Inflammatory macrophage treated with lipopolysaccharide for 1 hour (primary cell): ENCODE results near the gene CBLN1.

Experiments
- DNase-seq, 2 donors: peaks; one replicate each; pipeline ENCODE4 v3.0.0-alpha.2; 2020 to 2022

CBLN1 gene

GRCh38 chr16:49281480-49281842, at the start of gene CBLN1:
CBLN1 (minus strand) TSS chr16:49281838; CDS start chr16:49281465, 373 bp downstream.
- DNase-seq, result no peak

GRCh38 chr16:49330562-49331201, 49.0 kb upstream of the CBLN1 start:
- no peak for DNase-seq

DNA sequence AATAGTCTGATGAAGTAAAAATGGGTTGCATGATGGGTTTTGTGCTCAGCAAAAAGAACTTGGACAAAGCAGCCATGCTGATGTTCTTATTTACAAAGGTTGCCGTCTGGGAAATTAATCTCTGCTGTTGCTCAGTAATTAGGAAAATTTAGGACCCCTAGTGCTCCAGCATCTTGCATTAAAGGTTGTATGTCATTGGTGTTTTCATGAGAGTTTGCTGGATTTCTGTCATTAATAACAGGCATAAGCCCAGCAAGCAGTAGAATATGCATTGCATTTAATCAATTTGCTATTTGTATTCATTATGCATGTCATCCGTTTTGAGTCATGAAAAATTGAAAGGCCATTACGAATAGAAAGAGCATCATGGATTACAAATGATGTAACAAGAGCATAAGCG, 46.7 kb upstream of the CBLN1 start:
- no peak for DNase-seq

GRCh38 chr16:49327466-49327865, 45.8 kb upstream of the CBLN1 start:
- no peak for DNase-seq

DNA sequence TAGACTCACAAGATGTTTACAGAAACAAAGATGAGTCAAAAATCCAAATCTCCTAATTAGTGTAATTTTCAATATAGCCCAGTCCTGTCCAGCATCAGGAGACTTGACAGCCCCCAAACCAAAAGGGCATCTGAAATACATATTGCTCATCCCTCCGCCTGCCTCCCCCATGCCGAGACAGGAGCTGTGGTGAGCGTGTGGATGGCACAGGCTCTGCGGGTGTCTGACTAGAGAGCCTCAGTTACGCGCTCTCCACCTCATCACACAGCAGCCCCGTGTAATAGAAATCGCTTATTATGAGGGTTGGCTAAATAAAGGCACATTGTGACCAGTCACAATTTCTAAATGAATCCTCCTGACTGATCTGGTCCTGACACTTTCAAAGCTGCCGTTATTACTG, 43.1 kb upstream of the CBLN1 start:
- no peak for DNase-seq

DNA sequence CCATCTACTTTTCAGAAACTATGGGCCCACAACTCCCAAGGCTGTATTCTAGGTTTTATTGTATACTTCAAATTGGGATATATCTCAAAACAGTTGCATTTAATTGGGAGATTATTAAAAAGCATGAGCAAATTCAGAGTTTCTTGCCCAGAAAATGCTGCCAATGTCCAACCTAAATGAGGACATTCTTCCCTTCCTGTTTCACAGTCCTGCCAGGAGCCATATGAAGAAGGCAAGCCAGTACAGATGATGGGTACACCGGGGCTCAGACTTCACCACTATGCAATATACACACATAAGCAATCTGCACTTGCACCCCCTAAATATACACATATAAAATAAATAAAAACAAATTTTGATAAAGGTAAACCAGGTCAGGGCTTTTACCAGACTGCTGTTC, 34.0 kb upstream of the CBLN1 start:
- DNase-seq, result no peak

DNA sequence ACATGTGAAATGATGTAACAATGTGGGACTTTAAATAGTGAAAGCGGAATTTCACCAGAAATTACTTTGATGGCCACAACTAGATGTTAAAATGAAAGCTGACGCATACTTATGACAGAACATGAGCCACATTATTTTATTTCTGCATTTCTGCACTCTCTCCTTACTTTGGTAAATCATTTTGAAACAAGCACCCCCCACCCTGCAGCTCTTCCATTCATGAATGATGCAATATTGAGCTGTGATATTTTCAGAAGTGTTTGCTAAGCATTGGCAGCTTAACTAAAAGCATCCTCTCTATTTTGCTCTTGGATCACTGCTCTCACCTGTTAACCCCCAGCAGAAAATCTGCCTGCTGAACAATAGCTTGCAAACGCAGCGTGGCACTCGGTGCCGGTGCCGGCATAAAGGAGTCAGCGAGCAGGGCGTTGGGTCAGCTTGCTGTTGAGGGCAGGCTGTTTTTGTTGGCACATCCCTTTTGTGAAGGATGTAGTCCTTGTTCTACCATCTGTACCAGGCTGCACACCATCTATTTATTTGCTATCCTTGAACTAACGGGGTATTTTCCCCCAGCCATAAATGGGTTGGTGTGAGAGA, 30.8 kb upstream of the CBLN1 start:
- DNase-seq, result no peak

GRCh38 chr16:49311823-49312222, 30.2 kb upstream of the CBLN1 start:
- DNase-seq, result no peak

DNA sequence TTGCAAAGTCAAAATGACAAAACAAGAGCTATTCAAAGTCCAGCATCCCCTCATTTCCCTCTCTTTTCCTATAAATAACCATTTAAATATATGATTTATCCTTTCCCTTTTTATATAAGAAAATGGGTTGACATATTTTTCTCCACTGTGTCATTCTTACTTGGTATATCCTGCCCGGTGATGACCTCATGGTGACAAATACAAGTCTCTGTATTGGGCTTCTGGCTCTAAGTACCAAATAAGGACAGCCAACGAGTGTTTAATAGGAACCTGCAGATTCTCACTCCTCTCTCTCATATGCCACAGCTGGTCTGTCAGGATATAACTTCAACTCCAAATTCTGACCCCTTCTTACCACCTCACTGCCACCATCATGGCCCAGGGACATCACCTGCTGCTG, 25.5 kb upstream of the CBLN1 start:
- DNase-seq, result no peak

DNA sequence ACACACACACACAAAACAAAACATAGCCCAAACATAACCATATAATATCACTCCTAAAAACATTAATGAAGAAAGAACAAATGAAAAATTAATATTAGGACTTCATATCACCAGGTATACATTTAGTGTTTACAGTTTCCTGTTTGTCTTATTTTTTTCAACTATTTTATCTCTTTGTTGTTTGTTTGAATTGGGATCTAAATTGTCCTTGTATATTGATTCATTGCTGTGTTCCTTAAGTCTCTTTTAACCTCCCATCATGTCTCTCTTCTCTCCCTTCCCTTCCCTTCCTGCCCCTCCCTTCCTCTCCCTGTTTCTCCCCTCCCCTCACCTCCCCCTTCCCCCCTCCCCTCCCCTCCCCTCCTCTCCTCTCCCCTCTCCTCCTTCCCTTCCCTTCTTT, 23.8 kb upstream of the CBLN1 start:
- no peak for DNase-seq

DNA sequence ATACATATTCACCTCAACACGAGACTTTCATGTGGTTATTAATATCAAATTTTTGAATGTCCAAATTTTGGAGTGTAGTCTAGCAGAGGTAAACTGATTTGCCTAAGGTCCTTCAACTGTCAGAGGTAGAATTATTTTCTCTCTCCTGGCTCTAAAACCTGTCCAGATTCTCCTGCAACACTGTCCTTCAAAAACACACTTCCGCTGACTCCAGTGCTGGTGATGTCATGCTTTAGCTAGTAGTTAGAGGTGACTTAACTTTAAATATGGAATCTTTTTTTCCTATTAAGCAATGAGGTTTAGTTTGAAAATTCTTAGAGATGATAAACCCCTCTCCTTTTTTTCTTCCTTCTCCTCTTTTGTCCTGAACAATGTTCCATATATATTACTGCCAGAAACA, 10.8 kb upstream of the CBLN1 start:
- no peak for DNase-seq

DNA sequence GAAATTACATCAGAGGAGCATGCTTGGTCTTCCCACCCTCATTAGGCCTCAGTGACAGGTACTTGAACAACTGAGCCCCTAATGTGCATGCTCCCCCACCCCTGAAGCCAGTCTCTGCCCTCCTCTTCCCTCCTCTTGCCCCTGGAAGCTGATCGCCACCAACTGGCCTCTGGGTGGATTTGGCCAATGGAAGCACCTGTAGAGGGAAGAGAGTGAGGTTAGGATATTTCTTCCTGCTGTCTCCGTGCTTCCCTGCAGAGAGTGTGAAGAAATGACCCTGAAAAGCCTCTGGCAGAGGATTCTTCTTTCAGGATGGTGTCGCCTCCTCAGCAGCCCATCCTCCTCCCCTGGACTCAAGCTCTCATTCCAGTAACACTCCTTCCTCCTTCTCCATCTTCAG, 5.9 kb upstream of the CBLN1 start:
- no peak for DNase-seq

DNA sequence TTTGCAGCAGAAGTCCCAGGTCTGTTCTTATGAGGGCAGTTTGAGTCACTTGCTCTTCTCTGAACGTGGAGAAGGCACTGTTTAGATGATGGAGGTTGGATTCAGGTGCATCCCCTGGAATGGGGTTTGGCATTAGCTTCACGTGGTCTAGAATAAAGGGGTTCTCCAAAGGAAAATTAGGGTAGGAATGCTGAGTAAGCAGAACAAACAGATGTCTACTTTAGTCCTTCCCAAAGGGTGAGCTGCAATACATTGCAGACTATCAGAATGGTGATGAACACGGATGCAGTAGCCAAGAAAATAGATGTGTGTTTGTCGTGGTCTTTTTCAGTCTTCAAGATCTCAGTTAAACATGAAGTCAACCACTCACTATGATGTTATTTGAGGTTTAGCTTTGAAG, 3.3 kb upstream of the CBLN1 start:
- DNase-seq, result no peak

GRCh38 chr16:49283376-49284049, 1.9 kb upstream of the CBLN1 start:
- no peak for DNase-seq

DNA sequence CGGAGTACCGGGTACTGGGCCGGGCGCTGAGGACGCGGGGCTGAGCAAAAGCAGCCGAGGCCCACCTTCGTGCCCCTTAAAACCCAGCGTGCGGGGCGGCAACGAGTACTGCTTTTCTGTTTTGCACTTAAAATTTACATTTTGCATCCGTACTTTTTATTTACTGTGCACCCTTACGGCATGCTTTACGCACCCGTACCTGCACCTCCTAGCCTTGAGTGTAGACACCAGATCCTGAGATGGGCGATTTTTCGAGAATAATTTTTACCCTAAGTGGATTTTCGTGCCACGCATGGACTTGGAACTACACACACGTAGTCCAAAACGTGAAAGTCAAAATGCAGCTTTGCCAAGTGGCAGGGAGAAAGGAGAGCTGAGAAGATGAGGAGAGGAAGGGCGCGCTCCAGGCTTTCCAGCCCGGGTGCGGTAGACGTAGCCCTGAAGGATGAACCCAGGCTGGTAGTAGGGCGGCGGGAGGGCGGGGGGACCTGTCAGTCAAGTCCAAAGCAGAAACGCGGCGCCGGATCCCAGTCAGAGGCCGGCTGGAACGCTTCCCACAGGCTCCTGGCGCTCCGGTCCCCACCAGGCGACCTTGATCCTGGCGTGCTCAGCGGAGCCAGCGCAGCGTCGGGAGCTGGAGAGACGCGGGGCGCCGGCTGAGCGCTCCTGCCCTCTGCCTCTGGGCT, 1.2 kb upstream of the CBLN1 start:
- no peak for DNase-seq

GRCh38 chr16:49281843-49282642, 405 bp upstream of the CBLN1 start:
- DNase-seq, result peak; percentile 66 to 86

DNA sequence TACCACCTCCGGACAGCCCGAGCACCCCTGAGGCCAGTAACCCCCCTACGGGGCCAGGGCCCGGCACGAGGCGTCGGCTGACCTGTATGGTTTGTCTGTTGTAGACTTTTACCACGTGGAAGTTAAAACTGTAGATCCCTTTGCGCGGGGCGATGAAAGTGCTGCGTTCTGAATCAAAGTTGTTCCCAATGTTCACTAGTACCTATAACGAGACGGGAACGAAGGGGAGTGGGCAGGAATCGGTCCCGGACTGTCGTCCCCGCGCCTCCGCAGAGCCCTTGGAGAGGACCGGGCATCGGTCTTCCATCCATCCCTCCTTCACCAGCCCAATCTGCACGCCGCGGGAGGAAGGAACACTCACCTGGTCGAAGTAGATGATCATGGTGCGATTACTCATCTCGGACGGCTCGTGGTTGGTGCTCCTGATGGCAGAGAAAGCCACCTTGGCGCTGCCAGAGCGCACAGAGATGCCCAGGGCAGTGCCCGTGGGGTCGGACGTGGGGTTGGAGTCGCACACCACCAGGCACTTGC, 732 bp downstream of the CBLN1 start:
- DNase-seq, result no peak

- no peak for DNase-seq
Observed at GRCh38 chr16:49280105-49280741, 1.4 kb downstream of the CBLN1 start.

DNA sequence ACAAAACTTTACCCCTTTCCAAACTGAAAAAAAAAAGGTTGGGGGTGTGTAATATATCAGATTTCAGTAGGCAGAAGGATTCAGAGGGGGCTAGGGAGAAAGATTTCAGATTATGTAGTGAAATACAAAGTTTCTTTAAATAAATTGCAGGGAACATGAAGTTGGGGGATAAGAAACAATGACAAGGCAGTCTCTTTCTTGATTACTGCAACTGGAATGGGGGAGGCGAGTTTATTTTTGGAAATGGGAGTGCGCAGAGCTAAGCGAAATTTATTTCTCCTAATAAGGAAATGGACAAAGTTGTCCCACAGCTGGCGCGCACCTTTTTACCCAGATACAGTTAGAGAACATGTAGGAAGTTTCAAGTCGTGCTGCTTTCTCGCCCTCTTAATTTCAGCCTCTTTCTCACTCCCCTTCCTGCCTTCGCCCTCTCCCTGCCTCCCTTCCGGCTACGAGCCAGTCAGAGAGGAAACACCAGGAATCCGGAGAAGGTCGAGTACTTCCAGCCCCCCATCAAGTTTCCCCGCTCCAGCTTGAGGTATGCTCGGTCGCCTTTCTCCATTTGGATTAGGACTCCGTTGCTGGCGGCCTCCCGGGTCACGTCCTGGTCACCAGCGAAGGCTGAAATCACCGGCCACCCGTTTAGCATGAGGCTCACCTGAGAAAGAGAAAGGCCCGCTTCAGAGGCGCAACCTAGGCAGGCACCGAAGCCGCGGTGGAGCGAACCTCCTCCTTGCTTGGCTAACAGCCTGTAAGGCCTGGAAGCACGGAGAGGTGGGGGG, 2.5 kb downstream of the CBLN1 start:
- no peak for DNase-seq

GRCh38 chr16:49278567-49278827, 3.1 kb downstream of the CBLN1 start:
- no peak for DNase-seq

- no peak for DNase-seq
Observed at GRCh38 chr16:49277766-49278566, 3.7 kb downstream of the CBLN1 start.
